ENCODE data around the gene GIPC2.
"Not testable (repeated sequence)": the region's sequence is repeated elsewhere in the genome, so short reads cannot be mapped to it uniquely, and the experiment has no call there.

The GIPC2 gene

DNA sequence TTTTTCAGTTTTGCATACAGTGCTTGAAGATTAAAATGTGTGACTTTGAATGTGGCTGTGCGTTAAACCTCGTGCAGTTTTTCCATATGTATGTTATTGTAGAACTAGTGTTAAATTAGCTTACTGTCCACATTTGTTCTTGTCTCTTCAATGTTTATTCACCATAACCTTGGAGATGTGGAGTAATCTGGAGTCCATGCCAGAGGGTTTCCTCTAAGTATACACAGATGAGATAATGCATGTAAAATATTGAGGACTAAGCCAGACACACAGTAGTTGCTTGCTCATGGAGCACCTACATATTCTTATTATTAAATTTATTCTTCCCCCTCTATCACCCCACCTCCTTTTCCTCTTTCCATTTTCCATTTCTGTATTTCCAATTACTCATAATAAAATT lies 7.7 kb upstream of the GIPC2 start:
- DNase-seq: no peak

DNA sequence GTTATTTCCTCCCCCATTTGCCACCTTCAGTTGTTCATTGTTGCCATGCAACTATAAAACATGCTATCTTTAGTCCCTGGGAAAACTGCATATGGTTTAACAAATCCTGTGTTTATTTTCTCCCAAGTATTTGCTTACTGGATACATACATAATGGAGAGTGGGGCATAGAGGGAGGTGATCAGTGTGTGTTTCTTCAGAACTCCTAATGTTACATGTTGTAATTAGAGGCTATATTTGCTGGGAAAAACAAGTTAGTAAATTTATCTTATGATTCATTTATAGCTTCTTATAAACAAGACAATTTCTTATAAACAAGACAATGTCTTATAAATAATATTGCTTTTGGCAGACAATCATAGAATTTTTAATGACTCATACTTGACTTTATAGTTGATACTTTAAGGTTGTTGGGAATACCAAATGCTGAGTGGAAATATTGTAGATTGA lies 7.3 kb upstream of the GIPC2 start:
- no peak for DNase-seq

- no peak for DNase-seq
Observed at GRCh38 chr1:78040484-78041089, 5.2 kb upstream of the GIPC2 start.

DNA sequence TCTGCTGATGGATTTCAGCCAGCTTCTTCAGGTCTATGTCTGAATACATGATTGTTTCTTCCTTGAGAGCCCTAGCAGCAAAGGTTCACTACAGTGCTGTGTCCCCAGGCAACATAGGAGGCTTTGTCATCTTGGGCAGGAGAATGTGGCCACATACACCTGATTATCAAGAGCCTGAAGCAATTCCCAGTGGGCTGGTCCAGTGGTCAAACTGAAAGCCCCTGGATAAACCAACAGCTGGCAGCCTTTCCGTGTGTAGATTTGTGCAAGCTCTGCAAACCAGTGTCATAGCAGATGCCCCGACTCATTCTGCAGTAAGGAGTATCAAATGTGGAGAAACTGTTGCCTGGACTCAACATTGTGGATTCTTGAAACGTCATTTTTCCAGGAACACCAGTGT lies 2.3 kb upstream of the GIPC2 start:
- no peak for DNase-seq

- DNase-seq: no peak
Observed at GRCh38 chr1:78044796-78045562, 787 bp upstream of the GIPC2 start.

DNA sequence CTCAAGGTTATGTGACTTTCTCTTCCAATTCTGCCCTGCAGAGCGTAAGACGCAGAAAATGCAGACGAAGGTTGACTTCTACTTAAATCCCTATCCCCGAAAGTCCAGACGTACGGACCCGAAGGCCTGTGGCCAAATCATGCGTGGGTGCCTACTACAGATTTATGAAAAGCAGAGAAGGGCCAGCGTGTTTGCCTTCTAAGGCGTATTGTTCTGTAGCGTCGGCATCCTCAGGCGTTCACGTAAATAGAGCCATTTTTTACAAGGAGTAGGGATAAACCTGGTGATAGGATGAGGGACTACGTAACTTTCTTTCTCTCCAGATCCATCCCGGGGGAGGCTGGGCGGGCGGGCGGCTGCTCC lies 222 bp upstream of the GIPC2 start:
- DNase-seq: no peak

- DNase-seq: no peak
Observed at GRCh38 chr1:78047106-78047505, 1.3 kb downstream of the GIPC2 start.

DNA sequence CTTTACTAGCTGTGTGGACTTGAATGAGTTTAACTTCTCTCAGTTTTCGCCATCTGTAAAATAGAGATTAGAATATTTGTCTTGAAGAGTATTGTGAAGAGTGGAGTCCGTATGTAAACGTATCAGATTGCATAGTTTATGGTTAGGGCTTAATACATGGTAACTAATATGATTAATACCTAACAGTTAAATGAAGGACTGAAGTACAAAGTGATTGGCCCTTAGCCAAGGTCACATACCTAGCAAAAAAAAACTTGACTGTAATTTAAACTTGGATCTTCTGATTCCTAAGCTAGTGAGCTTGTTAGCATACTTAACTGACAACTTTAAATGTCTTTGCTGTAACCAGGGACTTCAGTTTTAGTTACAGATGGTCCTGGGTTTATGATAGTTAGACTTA lies 1.9 kb downstream of the GIPC2 start:
- no peak for DNase-seq

DNA sequence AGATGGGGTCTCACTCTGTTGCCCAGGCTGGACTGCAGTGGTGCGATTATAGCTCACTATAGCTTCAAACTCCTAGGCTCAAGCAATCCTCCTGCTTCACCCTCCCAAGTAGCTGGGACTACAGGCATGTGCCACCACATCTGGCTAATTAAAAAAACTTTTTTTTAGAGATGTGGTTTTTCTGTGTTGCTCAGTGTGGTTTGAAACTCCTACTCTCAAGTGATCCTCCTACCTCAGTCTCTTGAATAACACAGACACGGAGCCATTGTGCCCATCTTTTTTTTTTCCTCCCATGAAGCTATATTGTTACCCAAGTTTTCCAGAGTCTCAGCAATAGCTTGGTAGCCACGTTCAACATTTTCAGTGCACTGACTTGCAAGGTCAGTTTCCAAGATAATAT lies 2.7 kb downstream of the GIPC2 start:
- DNase-seq: no peak

DNA sequence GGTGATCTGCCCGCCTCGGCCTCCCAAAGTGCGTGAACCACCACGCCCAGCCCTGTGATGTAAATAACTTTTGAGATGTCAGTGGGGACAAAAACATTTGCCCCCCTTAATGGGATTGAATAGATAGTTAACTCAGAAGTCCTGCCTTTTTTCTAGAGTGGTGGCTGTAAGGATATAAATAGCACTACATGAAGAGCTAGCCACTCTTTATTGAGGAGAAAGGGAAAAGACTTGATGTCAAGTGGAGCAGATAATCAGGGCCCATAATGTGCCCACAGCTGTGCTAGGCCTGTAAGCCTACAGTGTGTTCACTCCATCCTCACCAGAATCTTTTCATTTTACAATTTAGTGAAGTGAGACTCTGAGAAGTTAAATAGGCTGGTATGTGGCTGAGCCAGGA lies 3.6 kb downstream of the GIPC2 start:
- DNase-seq: no peak

DNA sequence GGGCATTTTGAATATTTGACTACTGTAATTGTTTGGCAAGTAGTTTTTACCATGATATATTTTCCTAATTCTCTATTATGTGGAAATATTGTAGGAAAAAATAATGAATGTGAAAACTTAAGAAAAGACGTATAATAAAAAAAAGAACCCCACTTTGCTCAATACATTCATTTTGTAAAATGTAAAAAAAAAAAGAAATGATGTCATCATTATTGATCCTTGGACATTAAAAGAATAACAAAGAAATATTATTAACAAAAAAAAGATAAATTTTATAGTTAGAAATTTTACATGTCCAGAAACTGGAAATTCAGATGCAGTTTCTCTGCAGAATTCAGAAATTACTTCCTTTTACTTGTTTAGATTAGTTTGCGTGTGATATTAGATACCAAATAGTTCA lies 5.2 kb downstream of the GIPC2 start:
- DNase-seq: no peak

DNA sequence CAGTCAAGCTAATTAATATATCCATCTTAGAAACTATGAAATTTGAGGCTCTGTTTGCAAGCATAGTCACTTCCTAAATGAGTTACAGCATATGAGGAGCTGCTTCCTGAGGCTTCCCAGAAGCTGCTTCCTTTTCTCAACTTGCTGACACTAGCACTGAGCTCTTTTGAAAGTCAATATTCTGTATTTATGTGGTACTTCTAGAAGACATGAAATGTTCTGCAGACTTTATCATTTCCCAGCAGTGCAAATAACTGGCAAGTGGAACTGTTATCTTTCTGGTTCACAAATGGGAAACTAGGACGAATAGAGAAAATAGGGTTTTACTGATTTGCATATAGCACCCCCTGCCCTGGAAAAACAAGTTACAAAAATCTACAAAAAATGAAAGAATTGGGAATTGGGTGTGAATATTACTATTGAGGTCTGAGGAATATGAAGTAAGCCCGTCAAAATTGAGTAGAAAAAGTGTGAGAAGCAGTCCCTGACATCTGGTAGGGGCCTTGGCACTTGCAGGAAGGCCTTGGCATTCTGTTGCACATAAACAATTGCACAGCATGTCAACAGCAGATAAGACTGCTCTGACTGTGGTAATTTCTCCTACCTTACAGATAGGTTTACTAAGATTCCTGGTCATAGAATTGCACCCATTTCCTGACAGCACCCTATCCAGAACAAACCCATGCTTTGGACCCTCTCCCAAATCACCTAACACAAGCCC lies 7.1 kb downstream of the GIPC2 start:
- DNase-seq: no peak

GRCh38 chr1:78053498-78053897 lies 7.7 kb downstream of the GIPC2 start:
- DNase-seq: no peak

DNA sequence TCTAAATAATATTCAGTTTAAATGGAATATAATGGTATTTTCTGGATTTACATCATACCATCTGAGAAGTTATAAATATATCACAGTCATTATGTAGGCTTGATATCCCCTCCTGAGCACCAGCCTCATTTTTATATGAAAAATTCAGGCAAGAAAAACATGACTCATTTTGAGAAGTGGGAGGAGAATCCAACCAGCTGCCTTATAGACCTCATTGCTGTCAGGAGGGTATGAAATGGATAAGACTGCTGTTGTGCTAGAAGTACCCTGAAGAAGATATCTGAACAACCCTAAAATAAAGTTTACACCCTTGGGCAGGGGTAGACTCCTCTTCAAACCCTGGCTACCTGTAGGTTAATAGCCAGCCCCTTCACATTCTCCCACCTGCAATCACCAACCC lies 8.8 kb downstream of the GIPC2 start:
- no peak for DNase-seq

- DNase-seq: no peak
Observed at GRCh38 chr1:78054972-78055371, 9.2 kb downstream of the GIPC2 start.

DNA sequence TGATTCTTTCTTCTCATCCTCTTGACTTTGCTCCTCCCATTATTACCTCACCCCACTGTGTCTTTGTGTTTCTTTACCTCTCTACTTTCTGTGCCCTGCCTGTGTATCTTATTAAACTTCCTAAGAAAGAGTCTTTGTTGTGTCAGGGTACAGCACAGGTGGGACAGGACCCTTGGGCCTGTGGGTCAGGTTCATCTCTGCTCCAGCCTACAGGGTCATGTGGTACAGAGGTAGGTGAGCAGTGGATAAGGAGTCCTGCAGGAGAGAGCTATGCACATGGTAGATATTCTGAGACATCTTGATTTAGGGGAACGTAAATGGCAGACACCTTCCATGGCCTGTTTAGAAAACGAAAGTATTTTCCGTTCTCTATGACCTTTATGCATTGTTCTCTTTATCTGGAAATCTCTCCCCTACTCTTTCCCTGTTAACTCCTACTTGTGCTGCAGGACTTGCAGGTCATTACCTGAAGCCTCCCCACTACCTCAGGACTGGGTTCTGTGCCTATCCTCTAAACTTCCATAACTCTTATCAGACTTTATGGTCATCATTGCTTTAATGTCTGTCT lies 9.9 kb downstream of the GIPC2 start:
- DNase-seq: no peak

DNA sequence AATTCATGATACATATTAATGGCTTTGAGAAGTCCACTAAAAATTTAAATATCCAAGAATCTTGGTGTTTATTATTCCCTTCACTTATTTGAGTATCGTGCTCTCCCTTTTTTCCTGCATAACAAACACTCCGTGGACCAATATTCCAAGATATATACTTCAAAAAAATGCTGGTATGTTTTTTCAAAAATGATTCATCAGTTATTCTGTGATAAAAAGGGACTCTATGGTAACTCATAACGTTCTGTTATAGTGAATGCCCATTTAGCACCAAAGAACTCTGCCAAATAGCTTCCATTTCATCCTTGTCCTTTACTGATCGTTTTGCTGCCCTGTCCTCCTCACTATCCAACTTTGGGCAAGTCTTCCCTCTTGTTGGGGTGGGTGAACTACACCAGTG lies 12.9 kb downstream of the GIPC2 start:
- no peak for DNase-seq

DNA sequence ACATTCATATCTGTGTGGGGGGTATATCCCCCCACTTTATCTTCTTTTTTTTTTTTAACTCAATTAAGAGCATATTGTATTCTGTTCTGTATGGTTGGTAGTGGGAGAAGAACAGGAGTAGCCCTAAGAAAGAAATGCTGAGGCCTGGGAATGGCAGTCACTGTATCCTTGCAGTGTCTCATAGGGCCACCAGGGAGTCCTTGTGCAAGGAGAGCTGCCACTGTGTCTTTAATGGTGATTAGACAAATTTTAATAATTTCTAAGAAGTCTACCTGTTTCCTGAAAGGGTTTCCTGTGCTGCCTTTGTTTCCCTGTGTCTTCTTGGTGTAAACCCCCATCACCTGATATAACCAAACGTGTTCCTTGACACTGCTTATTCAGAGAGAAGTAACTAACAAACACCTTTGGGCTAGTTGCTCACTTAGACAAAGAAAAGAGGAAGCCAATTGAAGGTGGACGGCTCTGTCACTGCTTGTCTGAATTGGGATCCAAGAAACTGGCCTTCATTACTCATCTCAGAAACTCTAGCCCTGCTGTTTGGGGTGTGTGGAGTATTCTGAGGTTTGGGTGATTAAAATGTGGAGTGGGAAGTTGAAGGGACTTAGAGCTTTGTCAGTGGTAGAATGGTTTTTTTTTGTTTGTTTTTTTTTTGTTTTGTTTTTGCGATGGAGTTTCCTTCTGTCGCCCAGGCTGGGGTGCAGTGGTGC lies 15.2 kb downstream of the GIPC2 start:
- DNase-seq: no peak

GRCh38 chr1:78061825-78062523 lies 16.2 kb downstream of the GIPC2 start:
- DNase-seq: no peak

- DNase-seq: not testable (repeated sequence)
Observed at GRCh38 chr1:78064886-78065285, 19.1 kb downstream of the GIPC2 start.

- DNase-seq: no peak
Observed at GRCh38 chr1:78068681-78069283, 23.0 kb downstream of the GIPC2 start.

- DNase-seq: no peak
Observed at GRCh38 chr1:78069784-78070183, 24.0 kb downstream of the GIPC2 start.

Measured in NCI-H446 treated with DMSO at 0.1 percent for 48 hours (cell line).